Endothelial cell of umbilical vein (primary cell): ENCODE measurements around the gene MAT2B. TPM values are rescaled to one million over a fixed set of nuclear protein-coding genes. Genes with fewer than 3 reads are reported as not detected.

ENCODE experiments used
- BruUV-seq: library from RNA; stranded (reverse); fragments of 400-500 nt; replicated peaks from 2 replicates; lab custom pipeline; 2021; lab: Mats Ljungman, UMichigan
- CTCF ChIA-PET: fragments of 300-600, 350-600 bp; sonication (Branson Sonifier 250); formaldehyde crosslinking; loops from one replicate; lab custom pipeline; 2021; ENCODE audit warnings: antibody characterized with exemption, inconsistent platforms; lab: Charles Lee
- POLR2A ChIA-PET: fragments of 300-600, 350-600 bp; sonication (Branson Sonifier 250); formaldehyde crosslinking; loops from one replicate; lab custom pipeline; 2021; ENCODE audit warnings: antibody characterized with exemption, inconsistent platforms; lab: Charles Lee
- DNase-seq: peaks from one replicate; pipeline ENCODE4 v3.0.0-alpha.2; 2011; ENCODE audit warnings: low read depth, low spot score
- FAIRE-seq: peaks from 2 replicates; lab custom pipeline; 2011; peaks lifted over from hg19 to GRCh38; lab: Jason Lieb, UNC
- H2AFZ ChIP-seq: 2 replicates; pipeline ENCODE4 v1.6.0; 2012; ENCODE audit warnings: low read depth, low read length, control low read depth, inconsistent platforms
- H3K27ac ChIP-seq: 2 replicates; pipeline ENCODE4 v1.5.1; 2011; ENCODE audit warnings: low read depth, mild to moderate bottlenecking, control low read depth, low read length, moderate library complexity; ENCODE audit not compliant: insufficient read depth
- H3K27me3 ChIP-seq, 2 experiments: 2 replicates each; pipeline versions ENCODE4 v1.6.0 to v1.6.1; 2011; ENCODE audit warnings: low read length in 2 of 2, mixed read lengths in 1 of 2; ENCODE audit not compliant: control insufficient read depth in 2 of 2, insufficient read depth in 2 of 2
- H3K36me3 ChIP-seq, 2 experiments: 2 replicates in 1 of 2; 3 replicates in 1 of 2; pipeline ENCODE4 v1.5.1; 2011; ENCODE audit warnings: low read length in 2 of 2, mild to moderate bottlenecking in 1 of 2, moderate library complexity in 1 of 2; ENCODE audit not compliant: control insufficient read depth in 2 of 2, insufficient read depth in 2 of 2; ENCODE audit errors: extremely low read depth in 1 of 2
- H3K4me1 ChIP-seq: 3 replicates; pipeline ENCODE4 v1.5.1; 2011; ENCODE audit warnings: mild to moderate bottlenecking, low read length; ENCODE audit not compliant: control insufficient read depth, insufficient read depth; ENCODE audit errors: extremely low read depth
- H3K4me2 ChIP-seq: 2 replicates; pipeline ENCODE4 v1.6.1; 2011; ENCODE audit warnings: low read length, control low read depth, mixed read lengths; ENCODE audit not compliant: insufficient read depth
- H3K4me3 ChIP-seq, 3 experiments: fragments of 200-600 bp in 1 of 3; sonication (generic), shearing (Covaris generic) in 1 of 3; replicated peaks in 1 of 3; 2 replicates each; pipeline ENCODE4 v1.5.1; 2011 to 2016; ENCODE audit warnings: control low read depth in 3 of 3, low read length in 3 of 3, mild to moderate bottlenecking in 2 of 3, inconsistent platforms in 1 of 3, low read depth in 1 of 3, moderate library complexity in 1 of 3; ENCODE audit not compliant: insufficient read depth in 1 of 3
- H3K79me2 ChIP-seq: 2 replicates; pipeline ENCODE4 v1.6.0; 2012; ENCODE audit warnings: low read length, inconsistent platforms; ENCODE audit not compliant: control insufficient read depth, insufficient read depth
- H3K9ac ChIP-seq: replicated peaks from 2 replicates; pipeline ENCODE3; 2011; ENCODE audit warnings: low read length, control low read depth; ENCODE audit not compliant: insufficient read depth; ENCODE audit errors: extremely low read depth
- H3K9me1 ChIP-seq: replicated peaks from 3 replicates; pipeline ENCODE4 v1.6.0; 2011; ENCODE audit warnings: mild to moderate bottlenecking, low read length; ENCODE audit not compliant: control insufficient read depth, insufficient read depth; ENCODE audit errors: extremely low read depth
- H3K9me3 ChIP-seq: replicated peaks from 2 replicates; pipeline ENCODE4 v1.5.1; 2012; ENCODE audit warnings: low read length, inconsistent platforms; ENCODE audit not compliant: control insufficient read depth, insufficient read depth
- H4K20me1 ChIP-seq: replicated peaks from 2 replicates; pipeline ENCODE3; 2011; ENCODE audit warnings: mild to moderate bottlenecking, low read length; ENCODE audit not compliant: control insufficient read depth, insufficient read depth; ENCODE audit errors: extremely low read depth
- EZH2 ChIP-seq: IDR thresholded peaks from 2 replicates; pipeline ENCODE4 v1.6.1; 2012; ENCODE audit warnings: borderline replicate concordance, low read depth, mild to moderate bottlenecking, moderate library complexity, low read length, inconsistent platforms; ENCODE audit not compliant: severe bottlenecking
- GATA2 ChIP-seq: IDR thresholded peaks from 2 replicates; pipeline ENCODE4 v1.7.0; 2011; ENCODE audit warnings: low read depth, mild to moderate bottlenecking, moderate library complexity, mixed read lengths, low read length; ENCODE audit not compliant: insufficient read length, insufficient read depth
- JUN ChIP-seq: IDR thresholded peaks from 2 replicates; pipeline ENCODE4 v1.6.1; 2011; ENCODE audit warnings: borderline replicate concordance, low read depth; ENCODE audit not compliant: insufficient read length, insufficient read depth
- POLR2A ChIP-seq: IDR thresholded peaks from 2 replicates; pipeline ENCODE4 v1.6.1; 2012; ENCODE audit warnings: low read depth, mild to moderate bottlenecking, control low read depth, low read length
- POLR2AphosphoS5 ChIP-seq: IDR thresholded peaks from 2 replicates; pipeline ENCODE4 v1.6.1; 2012; ENCODE audit warnings: low read depth, mild to moderate bottlenecking, control low read depth, low read length, moderate library complexity; ENCODE audit not compliant: insufficient read depth
- dilution Hi-C: fragments of 300-500 bp; cut with MboI; formaldehyde crosslinking; loops from one replicate; pipeline ENCODE4 v1.15.0; 2019; ENCODE audit warnings: low sequenced_read_pairs; ENCODE audit not compliant: extremely low pct_ligation_motif_present
- intact Hi-C: fragments of 100-400 bp; cut with micrococcal nuclease; formaldehyde crosslinking; loops from one replicate; pipeline ENCODE4 v1.10.0; 2022
- polyA plus RNA-seq, 4 experiments: library from polyadenylated mRNA; depleted of rRNA in 3 of 4; stranded (reverse) in 3 of 4; unstranded in 1 of 4; fragments of >200 nt; gene quantifications; 2 replicates each; pipeline versions ENCODE4 v1.2.1 to v1.2.3, GENCODE V29; 2011 to 2012; ENCODE audit warnings: missing spikeins in 1 of 4
- total RNA-seq: library from RNA; stranded (reverse); gene quantifications from 2 replicates; pipeline ENCODE4 v1.2.3, GENCODE V29; 2021
- TF ChIP-seq, protein P1 (sequence below): IDR thresholded peaks from 2 replicates; pipeline ENCODE4 v1.6.1; 2011; ENCODE audit not compliant: insufficient read depth, insufficient read length
- TF ChIP-seq, protein P2 (sequence below), 2 donors: IDR thresholded peaks; 1 replicate in 1 of 2; 2 replicates in 1 of 2; pipeline ENCODE4 v1.5.1; 2011; ENCODE audit warnings: low read length in 2 of 2, mild to moderate bottlenecking in 2 of 2, moderate library complexity in 2 of 2, control low read depth in 1 of 2, inconsistent platforms in 1 of 2, low read depth in 1 of 2; ENCODE audit not compliant: insufficient read depth in 1 of 2; ENCODE audit errors: extremely low read depth in 1 of 2

Gene MAT2B
- total and polyA plus RNA-seq, 2 donors (not counting 3 experiments of a cell fraction or from before 2014, with no cell fraction given): 41.5 to 101 TPM

DNA sequence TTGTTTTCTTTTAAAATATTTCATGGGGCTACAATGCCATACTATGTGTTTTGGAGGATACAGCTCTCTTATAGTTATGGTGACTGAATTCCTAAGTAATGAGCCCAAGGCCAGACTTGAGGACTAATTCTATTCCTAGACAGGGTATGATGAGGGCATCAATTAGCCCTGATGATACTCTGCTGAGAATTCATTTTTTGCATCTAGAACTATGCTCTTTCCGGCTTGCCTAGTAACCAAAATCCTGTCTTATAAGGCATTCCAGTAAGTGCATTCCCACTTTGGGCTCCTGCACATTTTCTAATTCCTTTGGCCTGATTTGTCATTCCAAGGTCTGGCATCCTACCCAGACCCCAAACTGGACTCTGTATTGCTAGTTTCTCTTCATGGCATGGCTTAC is 62.4 kb downstream of the MAT2B start:
- Histone ChIP-seq H3K27ac (no peak overlapping the region), H4K20me1 (no peaks in the 10 kb centered on the region), H3K4me1 (peaks cover 59% of the 10 kb centered on the region), H3K27me3 (no peaks in the 10 kb centered on the region), H3K9me3 (no peaks in the 10 kb centered on the region), H3K9me1 (no peaks in the 10 kb centered on the region), H3K79me2 (no peaks in the 10 kb centered on the region), H3K36me3 (no peaks in the 10 kb centered on the region), H3K4me2 (no peak overlapping the region), H3K9ac (no peak overlapping the region), H3K4me3 (no peak overlapping the region), H2AFZ (no peak overlapping the region)
- intact Hi-C loops: loop anchor here (2.0 to 10.0 kb wide), 5 partner anchors 63 to 1887 kb away; partner anchors contain the start of gene MAT2B
- TF ChIP-seq, protein P1, sequence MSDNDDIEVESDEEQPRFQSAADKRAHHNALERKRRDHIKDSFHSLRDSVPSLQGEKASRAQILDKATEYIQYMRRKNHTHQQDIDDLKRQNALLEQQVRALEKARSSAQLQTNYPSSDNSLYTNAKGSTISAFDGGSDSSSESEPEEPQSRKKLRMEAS: no peak
- TF ChIP-seq JUN: no peak
- TF ChIP-seq, protein P2, sequence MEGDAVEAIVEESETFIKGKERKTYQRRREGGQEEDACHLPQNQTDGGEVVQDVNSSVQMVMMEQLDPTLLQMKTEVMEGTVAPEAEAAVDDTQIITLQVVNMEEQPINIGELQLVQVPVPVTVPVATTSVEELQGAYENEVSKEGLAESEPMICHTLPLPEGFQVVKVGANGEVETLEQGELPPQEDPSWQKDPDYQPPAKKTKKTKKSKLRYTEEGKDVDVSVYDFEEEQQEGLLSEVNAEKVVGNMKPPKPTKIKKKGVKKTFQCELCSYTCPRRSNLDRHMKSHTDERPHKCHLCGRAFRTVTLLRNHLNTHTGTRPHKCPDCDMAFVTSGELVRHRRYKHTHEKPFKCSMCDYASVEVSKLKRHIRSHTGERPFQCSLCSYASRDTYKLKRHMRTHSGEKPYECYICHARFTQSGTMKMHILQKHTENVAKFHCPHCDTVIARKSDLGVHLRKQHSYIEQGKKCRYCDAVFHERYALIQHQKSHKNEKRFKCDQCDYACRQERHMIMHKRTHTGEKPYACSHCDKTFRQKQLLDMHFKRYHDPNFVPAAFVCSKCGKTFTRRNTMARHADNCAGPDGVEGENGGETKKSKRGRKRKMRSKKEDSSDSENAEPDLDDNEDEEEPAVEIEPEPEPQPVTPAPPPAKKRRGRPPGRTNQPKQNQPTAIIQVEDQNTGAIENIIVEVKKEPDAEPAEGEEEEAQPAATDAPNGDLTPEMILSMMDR (IDR thresholded peaks at IDR 0.05; ENCODE audit: extremely low read depth in 1 of 2, insufficient read depth in 1 of 2, low read depth in 1 of 2, low read length in 2 of 2): no peak
- no peak for TF ChIP-seq EZH2
- TF ChIP-seq POLR2AphosphoS5: no peak
- TF ChIP-seq GATA2: no peak
- TF ChIP-seq POLR2A: no peak
- POLR2A ChIA-PET: no interaction called here
- FAIRE-seq (peak; percentile 18), DNase-seq (no peak)
- no TSS peak for BruUV-seq
- dilution Hi-C loops: no loop called here
- CTCF ChIA-PET: interaction anchor here (2.1 to 12.3 kb wide), 3 partner anchors 127 to 935 kb away, joined by 15 to 182 read pairs (median 58); no protein-coding TSS in a partner anchor

Other genes with a start within 250 kb of the MAT2B start
- gene CCNG1, start 68.0 kb upstream of the MAT2B start, total RNA-seq: 164 and 186 TPM in 2 replicates
- 40.8 and 47.2 TPM in 2 replicates for gene CCNG1, start 68.0 kb upstream of the MAT2B start, polyA plus RNA-seq
- 46.9 and 50.3 TPM in 2 replicates for gene NUDCD2, start 45.5 kb upstream of the MAT2B start, total RNA-seq
- 2.4 and 3.9 TPM in 2 replicates for gene NUDCD2, start 45.5 kb upstream of the MAT2B start, polyA plus RNA-seq
- 26.0 and 31.0 TPM in 2 replicates for gene HMMR, start 45.0 kb upstream of the MAT2B start, total RNA-seq
- 3.9 and 5.5 TPM in 2 replicates for gene HMMR, start 45.0 kb upstream of the MAT2B start, polyA plus RNA-seq